HepG2 (cell line): ENCODE data around the gene OCLN. TPM values are rescaled to one million over a fixed set of nuclear protein-coding genes. Genes with fewer than 3 reads are reported as not detected.
A peak's percentile ranks its signal among the peaks of the same experiment; 100 is the strongest.

ENCODE experiments used
- GLMP ChIP-seq: sonication (generic); formaldehyde crosslinking; IDR thresholded peaks from 2 replicates; pipeline ENCODE4 v1.9.0; 2021; ENCODE audit warnings: missing genetic modification reagents, mild to moderate bottlenecking, borderline replicate concordance
- KAT8 ChIP-seq: IDR thresholded peaks from 2 replicates; pipeline ENCODE4 v1.6.1; 2016; ENCODE audit warnings: missing genetic modification reagents, missing compliant biosample characterization
- NFE2 ChIP-seq: sonication (generic); formaldehyde crosslinking; IDR thresholded peaks from 2 replicates; pipeline ENCODE4 v1.4.0; 2020; ENCODE audit warnings: missing genetic modification reagents
- NFIB ChIP-seq: sonication (generic); formaldehyde crosslinking; IDR thresholded peaks from 2 replicates; pipeline ENCODE4 v1.9.0; 2021; ENCODE audit warnings: missing genetic modification reagents, mild to moderate bottlenecking, borderline replicate concordance
- NR2F6 ChIP-seq, 2 experiments: IDR thresholded peaks; 2 replicates each; pipeline ENCODE4 v1.6.1; 2016; ENCODE audit warnings: antibody characterized with exemption in 1 of 2, mild to moderate bottlenecking in 1 of 2
- RORA ChIP-seq: sonication (generic); formaldehyde crosslinking; IDR thresholded peaks from 2 replicates; pipeline ENCODE4 v1.5.0; 2020; ENCODE audit warnings: mild to moderate bottlenecking, missing genetic modification reagents, moderate library complexity
- SMC3 ChIP-seq: IDR thresholded peaks from 2 replicates; pipeline ENCODE4 v1.6.1; 2011; ENCODE audit warnings: low read length, improper control_type of control experiment
- YEATS4 ChIP-seq: sonication (generic); formaldehyde crosslinking; IDR thresholded peaks from 2 replicates; pipeline ENCODE4 v1.4.0; 2020; ENCODE audit warnings: missing genetic modification reagents, borderline replicate concordance
- ZC3H4 ChIP-seq: sonication (generic); formaldehyde crosslinking; IDR thresholded peaks from 2 replicates; pipeline ENCODE4 v1.4.0; 2020; ENCODE audit warnings: missing genetic modification reagents, borderline replicate concordance
- ZNF383 ChIP-seq: sonication (generic); formaldehyde crosslinking; IDR thresholded peaks from 2 replicates; pipeline ENCODE4 v1.4.0; 2020; ENCODE audit warnings: missing genetic modification reagents, mild to moderate bottlenecking, borderline replicate concordance
- ZNF547 ChIP-seq: sonication (generic); formaldehyde crosslinking; IDR thresholded peaks from 2 replicates; pipeline ENCODE4 v1.5.1; 2020; ENCODE audit warnings: mild to moderate bottlenecking, missing genetic modification reagents
- ZNF552 ChIP-seq: sonication (generic); formaldehyde crosslinking; IDR thresholded peaks from 2 replicates; pipeline ENCODE4 v1.9.0; 2022; ENCODE audit warnings: missing genetic modification reagents, mild to moderate bottlenecking, borderline replicate concordance
- ZNF577 ChIP-seq: sonication (generic); formaldehyde crosslinking; IDR thresholded peaks from 2 replicates; pipeline ENCODE4 v1.4.0; 2020; ENCODE audit warnings: mild to moderate bottlenecking, low read depth, missing genetic modification reagents, borderline replicate concordance
- ZNF652 ChIP-seq: IDR thresholded peaks from 2 replicates; pipeline ENCODE4 v1.6.1; 2016; ENCODE audit warnings: low read depth, borderline replicate concordance
- ZNF672 ChIP-seq: sonication (generic); formaldehyde crosslinking; IDR thresholded peaks from 2 replicates; pipeline ENCODE4 v1.8.1; 2022; ENCODE audit warnings: missing genetic modification reagents
- ZNF782 ChIP-seq: sonication (generic); formaldehyde crosslinking; IDR thresholded peaks from 2 replicates; pipeline ENCODE4 v1.4.0; 2020; ENCODE audit warnings: missing genetic modification reagents, mild to moderate bottlenecking, borderline replicate concordance
- ZNF790 ChIP-seq: sonication (generic); formaldehyde crosslinking; IDR thresholded peaks from 2 replicates; pipeline ENCODE4 v1.8.0; 2022; ENCODE audit warnings: missing genetic modification reagents, mild to moderate bottlenecking, borderline replicate concordance
- ZSCAN29 ChIP-seq: sonication (generic); formaldehyde crosslinking; conservative IDR thresholded peaks from 2 replicates; pipeline ENCODE4 v1.4.0; 2020; ENCODE audit warnings: mild to moderate bottlenecking, missing genetic modification reagents
- polyA plus RNA-seq, 8 experiments: library from polyadenylated mRNA; depleted of rRNA in 3 of 8; stranded (reverse) in 7 of 8; unstranded in 1 of 8; fragments of >200 nt; fragmentation: Illumina TruSeq in 4 of 8; extraction: Trizol in 4 of 8; gene quantifications; 2 replicates each; pipeline versions ENCODE4 v1.2.1 to v1.2.3, GENCODE V29; 2011 to 2016; ENCODE audit warnings: low read depth in 4 of 8, missing spikeins in 1 of 8, mixed read lengths in 1 of 8; ENCODE audit not compliant: insufficient read depth in 1 of 8
- total RNA-seq, 5 experiments: library from RNA; depleted of rRNA; stranded (reverse); fragments of >200 nt; fragmentation: Illumina TruSeq; extraction: Trizol; gene quantifications; 2 replicates each; pipeline ENCODE4 v1.2.3, GENCODE V29; 2016; ENCODE audit warnings: low read depth in 1 of 5
- TF ChIP-seq, protein P1 (sequence below): sonication (generic); formaldehyde crosslinking; IDR thresholded peaks from 2 replicates; pipeline ENCODE4 v1.4.0; 2020; ENCODE audit warnings: missing genetic modification reagents, borderline replicate concordance
- TF ChIP-seq, protein P2 (sequence below): IDR thresholded peaks from 2 replicates; pipeline ENCODE4 v1.6.1; 2016
- TF ChIP-seq, protein P3 (sequence below): sonication (generic); formaldehyde crosslinking; IDR thresholded peaks from 2 replicates; pipeline ENCODE4 v1.8.0; 2022; ENCODE audit warnings: mild to moderate bottlenecking, missing genetic modification reagents; ENCODE audit not compliant: insufficient replicate concordance

The OCLN gene
- total and polyA plus RNA-seq, 2 of the 13 experiments (the other 11 are each of a cell fraction or from before 2014, with no cell fraction given) = 24.1 to 34.8 TPM

DNA sequence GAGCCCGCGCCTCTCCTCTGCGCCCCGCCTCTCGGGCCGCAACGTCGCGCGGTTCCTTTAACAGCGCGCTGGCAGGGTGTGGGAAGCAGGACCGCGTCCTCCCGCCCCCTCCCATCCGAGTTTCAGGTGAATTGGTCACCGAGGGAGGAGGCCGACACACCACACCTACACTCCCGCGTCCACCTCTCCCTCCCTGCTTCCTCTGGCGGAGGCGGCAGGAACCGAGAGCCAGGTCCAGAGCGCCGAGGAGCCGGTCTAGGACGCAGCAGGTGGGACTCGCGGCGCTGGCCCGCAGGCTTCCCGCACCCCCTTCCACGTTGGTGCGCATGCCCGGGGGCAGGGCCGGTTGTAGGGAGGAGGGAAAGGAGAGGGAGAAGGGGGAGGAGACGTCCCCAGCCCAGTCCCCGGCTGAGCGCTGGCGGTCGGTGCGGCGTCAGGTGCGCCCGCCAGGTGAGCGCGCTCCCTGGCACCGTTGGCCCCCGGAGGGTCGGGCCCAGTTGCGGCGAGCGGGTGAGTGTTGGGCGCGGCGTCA is at the start of gene OCLN (continued):
- TF ChIP-seq ZNF782 (CRISPR knock-in tag) = no peak
- TF ChIP-seq ZSCAN29 (CRISPR knock-in tag) = no peak; the same call in 1 of the 2 replicates
- no peak for TF ChIP-seq ZNF652 (CRISPR knock-in tag)
- TF ChIP-seq NFIB = no peak
- TF ChIP-seq YEATS4 (CRISPR knock-in tag) = peak; percentile 93
- no peak for TF ChIP-seq NR2F6 (IDR thresholded peaks at IDR 0.05)
- 0 out of 2 replicates have a peak, but pooled peaks have one; percentile 41 for TF ChIP-seq NR2F6 (CRISPR knock-in tag; IDR thresholded peaks at IDR 0.05)
- TF ChIP-seq ZNF552 (CRISPR knock-in tag) = peak; percentile 72; the same call in 1 of the 2 replicates
- TF ChIP-seq ZNF383 (CRISPR knock-in tag) = 0 out of 2 replicates have a peak, but pooled peaks have one; percentile 24
- no peak; the same call in 1 of the 2 replicates for TF ChIP-seq SMC3
- no peak for TF ChIP-seq ZC3H4
- 0 out of 2 replicates have a peak, but pooled peaks have one; percentile 52 for TF ChIP-seq KAT8 (CRISPR knock-in tag)
- TF ChIP-seq, protein P1, sequence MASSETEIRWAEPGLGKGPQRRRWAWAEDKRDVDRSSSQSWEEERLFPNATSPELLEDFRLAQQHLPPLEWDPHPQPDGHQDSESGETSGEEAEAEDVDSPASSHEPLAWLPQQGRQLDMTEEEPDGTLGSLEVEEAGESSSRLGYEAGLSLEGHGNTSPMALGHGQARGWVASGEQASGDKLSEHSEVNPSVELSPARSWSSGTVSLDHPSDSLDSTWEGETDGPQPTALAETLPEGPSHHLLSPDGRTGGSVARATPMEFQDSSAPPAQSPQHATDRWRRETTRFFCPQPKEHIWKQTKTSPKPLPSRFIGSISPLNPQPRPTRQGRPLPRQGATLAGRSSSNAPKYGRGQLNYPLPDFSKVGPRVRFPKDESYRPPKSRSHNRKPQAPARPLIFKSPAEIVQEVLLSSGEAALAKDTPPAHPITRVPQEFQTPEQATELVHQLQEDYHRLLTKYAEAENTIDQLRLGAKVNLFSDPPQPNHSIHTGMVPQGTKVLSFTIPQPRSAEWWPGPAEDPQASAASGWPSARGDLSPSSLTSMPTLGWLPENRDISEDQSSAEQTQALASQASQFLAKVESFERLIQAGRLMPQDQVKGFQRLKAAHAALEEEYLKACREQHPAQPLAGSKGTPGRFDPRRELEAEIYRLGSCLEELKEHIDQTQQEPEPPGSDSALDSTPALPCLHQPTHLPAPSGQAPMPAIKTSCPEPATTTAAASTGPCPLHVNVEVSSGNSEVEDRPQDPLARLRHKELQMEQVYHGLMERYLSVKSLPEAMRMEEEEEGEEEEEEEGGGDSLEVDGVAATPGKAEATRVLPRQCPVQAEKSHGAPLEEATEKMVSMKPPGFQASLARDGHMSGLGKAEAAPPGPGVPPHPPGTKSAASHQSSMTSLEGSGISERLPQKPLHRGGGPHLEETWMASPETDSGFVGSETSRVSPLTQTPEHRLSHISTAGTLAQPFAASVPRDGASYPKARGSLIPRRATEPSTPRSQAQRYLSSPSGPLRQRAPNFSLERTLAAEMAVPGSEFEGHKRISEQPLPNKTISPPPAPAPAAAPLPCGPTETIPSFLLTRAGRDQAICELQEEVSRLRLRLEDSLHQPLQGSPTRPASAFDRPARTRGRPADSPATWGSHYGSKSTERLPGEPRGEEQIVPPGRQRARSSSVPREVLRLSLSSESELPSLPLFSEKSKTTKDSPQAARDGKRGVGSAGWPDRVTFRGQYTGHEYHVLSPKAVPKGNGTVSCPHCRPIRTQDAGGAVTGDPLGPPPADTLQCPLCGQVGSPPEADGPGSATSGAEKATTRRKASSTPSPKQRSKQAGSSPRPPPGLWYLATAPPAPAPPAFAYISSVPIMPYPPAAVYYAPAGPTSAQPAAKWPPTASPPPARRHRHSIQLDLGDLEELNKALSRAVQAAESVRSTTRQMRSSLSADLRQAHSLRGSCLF (CRISPR knock-in tag) = no peak
- no peak for TF ChIP-seq RORA (CRISPR knock-in tag)
- TF ChIP-seq, protein P2, sequence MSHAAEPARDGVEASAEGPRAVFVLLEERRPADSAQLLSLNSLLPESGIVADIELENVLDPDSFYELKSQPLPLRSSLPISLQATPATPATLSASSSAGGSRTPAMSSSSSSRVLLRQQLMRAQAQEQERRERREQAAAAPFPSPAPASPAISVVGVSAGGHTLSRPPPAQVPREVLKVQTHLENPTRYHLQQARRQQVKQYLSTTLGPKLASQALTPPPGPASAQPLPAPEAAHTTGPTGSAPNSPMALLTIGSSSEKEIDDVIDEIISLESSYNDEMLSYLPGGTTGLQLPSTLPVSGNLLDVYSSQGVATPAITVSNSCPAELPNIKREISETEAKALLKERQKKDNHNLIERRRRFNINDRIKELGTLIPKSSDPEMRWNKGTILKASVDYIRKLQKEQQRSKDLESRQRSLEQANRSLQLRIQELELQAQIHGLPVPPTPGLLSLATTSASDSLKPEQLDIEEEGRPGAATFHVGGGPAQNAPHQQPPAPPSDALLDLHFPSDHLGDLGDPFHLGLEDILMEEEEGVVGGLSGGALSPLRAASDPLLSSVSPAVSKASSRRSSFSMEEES = 0 out of 2 replicates have a peak, but pooled peaks have one; percentile 23
- TF ChIP-seq, protein P3, sequence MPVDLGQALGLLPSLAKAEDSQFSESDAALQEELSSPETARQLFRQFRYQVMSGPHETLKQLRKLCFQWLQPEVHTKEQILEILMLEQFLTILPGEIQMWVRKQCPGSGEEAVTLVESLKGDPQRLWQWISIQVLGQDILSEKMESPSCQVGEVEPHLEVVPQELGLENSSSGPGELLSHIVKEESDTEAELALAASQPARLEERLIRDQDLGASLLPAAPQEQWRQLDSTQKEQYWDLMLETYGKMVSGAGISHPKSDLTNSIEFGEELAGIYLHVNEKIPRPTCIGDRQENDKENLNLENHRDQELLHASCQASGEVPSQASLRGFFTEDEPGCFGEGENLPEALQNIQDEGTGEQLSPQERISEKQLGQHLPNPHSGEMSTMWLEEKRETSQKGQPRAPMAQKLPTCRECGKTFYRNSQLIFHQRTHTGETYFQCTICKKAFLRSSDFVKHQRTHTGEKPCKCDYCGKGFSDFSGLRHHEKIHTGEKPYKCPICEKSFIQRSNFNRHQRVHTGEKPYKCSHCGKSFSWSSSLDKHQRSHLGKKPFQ (CRISPR knock-in tag) = peak; percentile 63
- TF ChIP-seq ZNF547 (CRISPR knock-in tag) = 0 out of 2 replicates have a peak, but pooled peaks have one; percentile 53
- TF ChIP-seq ZNF672 (CRISPR knock-in tag) = no peak
- TF ChIP-seq GLMP (CRISPR knock-in tag) = no peak
- TF ChIP-seq NFE2 = no peak
- TF ChIP-seq ZNF790 = no peak
- no peak for TF ChIP-seq ZNF577 (CRISPR knock-in tag)
